C1 segment of cervical spinal cord (tissue), 14 donors: ENCODE measurements around the gene KCTD5.
"Not testable (repeated sequence)": the region's sequence is repeated elsewhere in the genome, so short reads cannot be mapped to it uniquely, and the experiment has no call there.

Experiments
- DNase-seq, 14 donors: peaks; one replicate each; lab custom pipeline; 2025; lab: John Stamatoyannopoulos, UW

The KCTD5 gene

GRCh38 chr16:2710021-2710710, 27.8 kb downstream of the KCTD5 start:
- no peak for DNase-seq

GRCh38 chr16:2710711-2711231, 28.4 kb downstream of the KCTD5 start:
- peak in 1 of 14 donors; percentile 52 for DNase-seq

- no peak for DNase-seq
These were observed 29.2 kb downstream of the KCTD5 start for GRCh38 chr16:2711370-2712062.

GRCh38 chr16:2712063-2712441, 29.7 kb downstream of the KCTD5 start:
- no peak for DNase-seq

GRCh38 chr16:2712546-2712945, 30.2 kb downstream of the KCTD5 start:
- DNase-seq: no peak

GRCh38 chr16:2713523-2713922, 31.2 kb downstream of the KCTD5 start:
- no peak for DNase-seq

- DNase-seq: no peak
These were observed 31.9 kb downstream of the KCTD5 start for GRCh38 chr16:2713985-2714774.

GRCh38 chr16:2715064-2715463, 32.7 kb downstream of the KCTD5 start:
- DNase-seq: no peak

- DNase-seq: peak in 3 of 14 donors; percentile 9 to 47 (median 23)
These were observed 33.2 kb downstream of the KCTD5 start for GRCh38 chr16:2715519-2715918.

GRCh38 chr16:2715966-2716885, 33.9 kb downstream of the KCTD5 start:
- no peak for DNase-seq

- DNase-seq: no peak
These were observed 34.6 kb downstream of the KCTD5 start for GRCh38 chr16:2716948-2717347.

GRCh38 chr16:2717383-2718263, 35.3 kb downstream of the KCTD5 start:
- no peak for DNase-seq

GRCh38 chr16:2719328-2720063, 37.2 kb downstream of the KCTD5 start:
- DNase-seq: no peak

- no peak for DNase-seq
These were observed 37.7 kb downstream of the KCTD5 start, which contains the start of gene PRSS27 for GRCh38 chr16:2720064-2720457. Gene PRSS27, minus strand, starts transcription at chr16:2720224. Its CDS starts 64 bp downstream, at chr16:2720160.

GRCh38 chr16:2720719-2721633, 38.7 kb downstream of the KCTD5 start:
- DNase-seq: peak in 12 of 14 donors; percentile 21 to 79 (median 58)

GRCh38 chr16:2721634-2722173, 39.4 kb downstream of the KCTD5 start:
- not testable (repeated sequence) for DNase-seq

GRCh38 chr16:2724088-2724676, 41.9 kb downstream of the KCTD5 start:
- no peak for DNase-seq
